Tracheal epithelial cell (primary cell): ENCODE data around the gene VWDE. TPM values are rescaled to one million over a fixed set of nuclear protein-coding genes. Genes with fewer than 3 reads are reported as not detected.

ENCODE experiments used
- total RNA-seq: library from RNA; depleted of rRNA; stranded (reverse); fragments of >200 nt; gene quantifications from 2 replicates; pipeline ENCODE4 v1.2.1, GENCODE V29; 2014

Gene VWDE
- 1.9 and 3.6 TPM in 2 replicates for total RNA-seq

DNA sequence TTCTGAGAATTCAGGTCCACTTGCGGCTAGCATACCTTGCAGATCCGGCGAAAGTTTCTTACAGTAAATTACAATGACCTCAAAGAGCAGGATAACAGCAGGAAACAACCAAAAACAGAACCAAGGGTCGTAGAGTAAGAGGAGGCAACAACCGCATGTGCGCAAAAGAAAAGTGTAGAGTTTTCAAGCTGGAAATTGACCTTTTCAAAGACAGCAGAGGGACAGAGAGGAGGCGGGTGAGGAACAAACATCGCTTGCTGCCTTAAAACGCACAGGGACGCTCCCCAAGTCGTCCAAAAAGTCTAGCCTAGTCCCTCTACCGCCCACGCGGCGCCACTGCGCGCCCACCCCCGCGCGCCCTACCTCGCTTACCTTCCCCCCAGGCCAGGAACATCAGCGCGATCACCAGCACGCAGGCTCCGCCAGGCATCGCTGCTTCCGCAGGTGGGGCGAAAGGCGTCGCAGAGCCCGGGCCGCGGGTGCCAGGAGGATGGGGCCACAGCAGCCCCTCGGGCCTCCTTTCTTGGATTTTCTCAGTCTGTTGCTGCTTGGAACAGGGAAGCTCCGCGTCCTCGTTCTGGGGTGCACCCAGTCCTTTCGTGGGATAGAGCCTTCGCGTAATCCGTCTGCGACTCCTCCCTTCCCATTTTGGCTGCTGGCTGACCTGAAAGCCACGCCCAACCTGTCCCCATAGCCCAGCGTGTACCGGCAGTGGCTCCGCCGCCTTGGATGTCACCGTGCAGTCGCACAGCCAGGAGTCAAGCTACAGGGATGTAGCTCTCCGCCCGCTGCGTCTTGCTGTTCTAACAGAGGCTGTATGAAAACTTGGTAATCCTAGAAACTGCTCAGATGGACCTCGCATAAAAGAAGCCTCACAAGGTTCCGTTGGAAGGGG, at the start of gene VWDE:
Gene VWDE (minus strand): TSS at position 579 of the 895 bp plus-strand sequence. CDS start 149 bp downstream, at position 430.

Other genes with a start within 250 kb of the VWDE start
- 46.5 and 69.9 TPM in 2 replicates for gene TMEM106B, start 192.6 kb downstream of the VWDE start, total RNA-seq
- gene SCIN, start 166.9 kb upstream of the VWDE start, total RNA-seq = 0.21 and 5.3 TPM in 2 replicates